Measurements from ENCODE around the gene KCNH8.

GRCh38 chr3:19228167-19228566 lies 79.9 kb downstream of the KCNH8 start:
- no peak for TF ChIP-seq CTCF (IDR thresholded peaks at IDR 0.05)
- no peak for TF ChIP-seq REST (IDR thresholded peaks at IDR 0.05; ENCODE audit: insufficient read depth in 1 of 2, low read depth in 2 of 2, low read length in 1 of 2)

Measured in Panc1 (cell line).